NB4 (cell line): ENCODE data around the gene BICDL2.

Experiments used
- MYC ChIP-seq: IDR thresholded peaks from 2 replicates; pipeline ENCODE4 v1.6.1; 2011; ENCODE audit warnings: low read depth, low read length
- POLR2A ChIP-seq: IDR thresholded peaks from 2 replicates; pipeline ENCODE4 v1.6.1; 2011; ENCODE audit warnings: mild to moderate bottlenecking; ENCODE audit not compliant: insufficient read length; ENCODE audit errors: extremely low read depth
- TF ChIP-seq, protein P1 (sequence below): IDR thresholded peaks from one replicate; pipeline ENCODE4 v1.5.1; 2012; ENCODE audit warnings: low read depth, low read length

GRCh38 chr16:3013491-3013951 is 23.2 kb downstream of the BICDL2 start:
- TF ChIP-seq, protein P1, sequence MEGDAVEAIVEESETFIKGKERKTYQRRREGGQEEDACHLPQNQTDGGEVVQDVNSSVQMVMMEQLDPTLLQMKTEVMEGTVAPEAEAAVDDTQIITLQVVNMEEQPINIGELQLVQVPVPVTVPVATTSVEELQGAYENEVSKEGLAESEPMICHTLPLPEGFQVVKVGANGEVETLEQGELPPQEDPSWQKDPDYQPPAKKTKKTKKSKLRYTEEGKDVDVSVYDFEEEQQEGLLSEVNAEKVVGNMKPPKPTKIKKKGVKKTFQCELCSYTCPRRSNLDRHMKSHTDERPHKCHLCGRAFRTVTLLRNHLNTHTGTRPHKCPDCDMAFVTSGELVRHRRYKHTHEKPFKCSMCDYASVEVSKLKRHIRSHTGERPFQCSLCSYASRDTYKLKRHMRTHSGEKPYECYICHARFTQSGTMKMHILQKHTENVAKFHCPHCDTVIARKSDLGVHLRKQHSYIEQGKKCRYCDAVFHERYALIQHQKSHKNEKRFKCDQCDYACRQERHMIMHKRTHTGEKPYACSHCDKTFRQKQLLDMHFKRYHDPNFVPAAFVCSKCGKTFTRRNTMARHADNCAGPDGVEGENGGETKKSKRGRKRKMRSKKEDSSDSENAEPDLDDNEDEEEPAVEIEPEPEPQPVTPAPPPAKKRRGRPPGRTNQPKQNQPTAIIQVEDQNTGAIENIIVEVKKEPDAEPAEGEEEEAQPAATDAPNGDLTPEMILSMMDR = no peak
- no peak for TF ChIP-seq POLR2A
- TF ChIP-seq MYC = no peak
